Activated naive CD4-positive, alpha-beta T cell treated with anti-CD3 and anti-CD28 coated beads, Interleukin-2, amount 10 ng/mL, durations not matched to agents 7 days and 5 days (primary cell): Measurements from ENCODE around the gene APLP2.
"Not testable (repeated sequence)": the region's sequence is repeated elsewhere in the genome, so short reads cannot be mapped to it uniquely, and the experiment has no call there.

Experiments
- CTCF ChIA-PET: fragments of 350-600 bp; sonication (Branson Sonifier 250); formaldehyde crosslinking; loops from one replicate; lab custom pipeline; 2021; ENCODE audit warnings: antibody characterized with exemption; lab: Charles Lee
- DNase-seq: peaks from one replicate; pipeline ENCODE4 v3.0.0-alpha.2; 2020
- H3K27ac Mint-ChIP-seq: one replicate; pipeline ENCODE4 v1.8.0; 2021; ENCODE audit warnings: mild to moderate bottlenecking, moderate library complexity, mixed read lengths
- H3K27me3 Mint-ChIP-seq: one replicate; pipeline ENCODE4 v1.8.0; 2021; ENCODE audit warnings: mild to moderate bottlenecking, mixed read lengths
- H3K36me3 Mint-ChIP-seq: one replicate; pipeline ENCODE4 v1.8.0; 2021; ENCODE audit warnings: mixed read lengths
- H3K4me1 Mint-ChIP-seq: one replicate; pipeline ENCODE4 v1.8.0; 2021; ENCODE audit warnings: mixed read lengths
- H3K4me3 Mint-ChIP-seq: one replicate; pipeline ENCODE4 v1.8.0; 2021; ENCODE audit warnings: mild to moderate bottlenecking, moderate library complexity, mixed read lengths
- H3K9me3 Mint-ChIP-seq: one replicate; pipeline ENCODE4 v1.8.0; 2021; ENCODE audit warnings: mixed read lengths

APLP2 gene

GRCh38 chr11:130069659-130070108, at the start of gene APLP2:
APLP2 (plus strand) TSS chr11:130069894; CDS start chr11:130069978, 84 bp downstream.
- Mint-ChIP-seq H3K27ac (peak within 1 kb of the TSS; percentile 88), H3K4me1 (peaks cover 21% of the 10 kb centered on the region)
- CTCF ChIA-PET: no interaction called here

GRCh38 chr11:130020323-130020722, 49.4 kb upstream of the APLP2 start:
- Mint-ChIP-seq H3K4me1 (no peaks in the 10 kb centered on the region), H3K9me3 (no peaks in the 10 kb centered on the region), H3K36me3 (no peaks in the 10 kb centered on the region), H3K4me3 (no peak overlapping the region), H3K27me3 (peaks cover 17% of the 10 kb centered on the region), H3K27ac (no peak overlapping the region)
- CTCF ChIA-PET: no interaction called here
- DNase-seq: no peak

More at GRCh38 chr11:130069659-130070108, at the start of gene APLP2:
- Mint-ChIP-seq H3K27me3 (peaks cover 38% of the 10 kb centered on the region), H3K36me3 (no peaks in the 10 kb centered on the region), H3K4me3 (peak within 1 kb of the TSS; percentile 96), H3K9me3 (no peaks in the 10 kb centered on the region)
- peak; percentile 98 for DNase-seq

GRCh38 chr11:130021606-130022005, 48.1 kb upstream of the APLP2 start:
- not testable (repeated sequence) for H3K4me3 Mint-ChIP-seq, DNase-seq, H3K4me1 Mint-ChIP-seq, H3K36me3 Mint-ChIP-seq, H3K9me3 Mint-ChIP-seq, H3K27ac Mint-ChIP-seq
- CTCF ChIA-PET: interaction anchor here (1.1 kb wide), 1 partner anchor 96 kb away, joined by 3 read pairs; no protein-coding TSS in a partner anchor
- H3K27me3 Mint-ChIP-seq: peaks cover 11% of the 10 kb centered on the region

GRCh38 chr11:130022799-130023198, 46.9 kb upstream of the APLP2 start:
- no peak overlapping the region for H3K4me3 Mint-ChIP-seq
- H3K4me1 Mint-ChIP-seq: no peaks in the 10 kb centered on the region
- CTCF ChIA-PET: no interaction called here
- no peaks in the 10 kb centered on the region for H3K36me3 Mint-ChIP-seq
- no peak for DNase-seq
- H3K27ac Mint-ChIP-seq: no peak overlapping the region
- H3K27me3 Mint-ChIP-seq: peaks cover 11% of the 10 kb centered on the region
- H3K9me3 Mint-ChIP-seq: no peaks in the 10 kb centered on the region

- Mint-ChIP-seq H3K4me1 (no peaks in the 10 kb centered on the region), H3K27me3 (peaks cover 11% of the 10 kb centered on the region), H3K4me3 (no peak overlapping the region), H3K27ac (no peak overlapping the region), H3K9me3 (no peaks in the 10 kb centered on the region), H3K36me3 (no peaks in the 10 kb centered on the region)
- DNase-seq: no peak
- CTCF ChIA-PET: no interaction called here
Measured at GRCh38 chr11:130023204-130023603, 46.5 kb upstream of the APLP2 start.

GRCh38 chr11:130024361-130024760, 45.3 kb upstream of the APLP2 start:
- no peaks in the 10 kb centered on the region for H3K9me3 Mint-ChIP-seq
- DNase-seq: no peak
- CTCF ChIA-PET: no interaction called here
- no peak overlapping the region for H3K27ac Mint-ChIP-seq
- H3K4me1 Mint-ChIP-seq: no peaks in the 10 kb centered on the region
- H3K4me3 Mint-ChIP-seq: no peak overlapping the region
- H3K36me3 Mint-ChIP-seq: no peaks in the 10 kb centered on the region
- peaks cover 11% of the 10 kb centered on the region for H3K27me3 Mint-ChIP-seq

- Mint-ChIP-seq H3K36me3 (no peaks in the 10 kb centered on the region), H3K4me3 (no peak overlapping the region), H3K9me3 (no peaks in the 10 kb centered on the region), H3K27me3 (peaks cover 11% of the 10 kb centered on the region), H3K27ac (no peak overlapping the region), H3K4me1 (no peaks in the 10 kb centered on the region)
- no peak for DNase-seq
- CTCF ChIA-PET: no interaction called here
Measured at GRCh38 chr11:130025371-130025770, 44.3 kb upstream of the APLP2 start.

- no peak overlapping the region for H3K27ac Mint-ChIP-seq
- H3K4me3 Mint-ChIP-seq: no peak overlapping the region
- no peaks in the 10 kb centered on the region for H3K4me1 Mint-ChIP-seq
- H3K36me3 Mint-ChIP-seq: no peaks in the 10 kb centered on the region
- no peaks in the 10 kb centered on the region for H3K27me3 Mint-ChIP-seq
- no peak for DNase-seq
- CTCF ChIA-PET: no interaction called here
- no peaks in the 10 kb centered on the region for H3K9me3 Mint-ChIP-seq
Measured at GRCh38 chr11:130029137-130029536, 40.6 kb upstream of the APLP2 start.

- Mint-ChIP-seq H3K27ac (no peak overlapping the region), H3K4me3 (no peak overlapping the region), H3K36me3 (no peaks in the 10 kb centered on the region), H3K4me1 (no peaks in the 10 kb centered on the region), H3K9me3 (no peaks in the 10 kb centered on the region), H3K27me3 (no peaks in the 10 kb centered on the region)
- CTCF ChIA-PET: no interaction called here
- DNase-seq: no peak
Measured at GRCh38 chr11:130031056-130031455, 38.6 kb upstream of the APLP2 start.

- Mint-ChIP-seq H3K27me3 (no peaks in the 10 kb centered on the region), H3K4me3 (no peak overlapping the region), H3K36me3 (no peaks in the 10 kb centered on the region), H3K4me1 (no peaks in the 10 kb centered on the region), H3K27ac (no peak overlapping the region), H3K9me3 (no peaks in the 10 kb centered on the region)
- CTCF ChIA-PET: no interaction called here
- DNase-seq: no peak
Measured at GRCh38 chr11:130031945-130032344, 37.7 kb upstream of the APLP2 start.

- no peaks in the 10 kb centered on the region for H3K36me3 Mint-ChIP-seq
- no peak overlapping the region for H3K4me3 Mint-ChIP-seq
- no peaks in the 10 kb centered on the region for H3K4me1 Mint-ChIP-seq
- H3K9me3 Mint-ChIP-seq: no peaks in the 10 kb centered on the region
- no peak for DNase-seq
- H3K27ac Mint-ChIP-seq: no peak overlapping the region
- peaks cover 4% of the 10 kb centered on the region for H3K27me3 Mint-ChIP-seq
- CTCF ChIA-PET: no interaction called here
Measured at GRCh38 chr11:130032931-130033330, 36.8 kb upstream of the APLP2 start.

GRCh38 chr11:130034236-130034635, 35.5 kb upstream of the APLP2 start:
- Mint-ChIP-seq H3K27me3 (peaks cover 5% of the 10 kb centered on the region), H3K9me3 (no peaks in the 10 kb centered on the region), H3K36me3 (no peaks in the 10 kb centered on the region), H3K4me1 (no peaks in the 10 kb centered on the region), H3K4me3 (no peak overlapping the region), H3K27ac (no peak overlapping the region)
- DNase-seq: no peak
- CTCF ChIA-PET: no interaction called here

GRCh38 chr11:130037058-130037457, 32.6 kb upstream of the APLP2 start:
- no peak for DNase-seq
- Mint-ChIP-seq H3K27me3 (peaks cover 6% of the 10 kb centered on the region), H3K9me3 (no peaks in the 10 kb centered on the region), H3K36me3 (no peaks in the 10 kb centered on the region), H3K4me3 (no peak overlapping the region), H3K4me1 (no peaks in the 10 kb centered on the region), H3K27ac (no peak overlapping the region)
- CTCF ChIA-PET: no interaction called here

- CTCF ChIA-PET: no interaction called here
- Mint-ChIP-seq H3K27me3 (peaks cover 15% of the 10 kb centered on the region), H3K27ac (no peak overlapping the region), H3K4me3 (no peak overlapping the region), H3K36me3 (no peaks in the 10 kb centered on the region), H3K4me1 (no peaks in the 10 kb centered on the region), H3K9me3 (no peaks in the 10 kb centered on the region)
- DNase-seq: no peak
Measured at GRCh38 chr11:130037881-130038585, 31.7 kb upstream of the APLP2 start.

GRCh38 chr11:130040281-130040940, 29.3 kb upstream of the APLP2 start:
- Mint-ChIP-seq H3K4me1 (no peaks in the 10 kb centered on the region), H3K4me3 (no peak overlapping the region), H3K9me3 (no peaks in the 10 kb centered on the region), H3K36me3 (no peaks in the 10 kb centered on the region), H3K27ac (no peak overlapping the region), H3K27me3 (peaks cover 15% of the 10 kb centered on the region)
- no peak for DNase-seq
- CTCF ChIA-PET: no interaction called here
